Astrocyte (in vitro differentiated cells and primary cell): Measurements from ENCODE around the gene ENPP3. TPM values are rescaled to one million over a fixed set of nuclear protein-coding genes. Genes with fewer than 3 reads are reported as not detected.

Source experiments
- DNase-seq: peaks from one replicate; pipeline ENCODE4 v3.0.0-alpha.2; 2010; ENCODE audit warnings: low read depth
- FAIRE-seq: peaks from 2 replicates; lab custom pipeline; 2011; peaks lifted over from hg19 to GRCh38; lab: Jason Lieb, UNC
- H2AFZ ChIP-seq: 2 replicates; pipeline ENCODE4 v1.6.0; 2012; ENCODE audit warnings: low read depth, low read length, inconsistent platforms
- H3K27ac ChIP-seq: 2 replicates; pipeline ENCODE4 v1.5.1; 2011; ENCODE audit warnings: low read depth, low read length, inconsistent platforms
- H3K27me3 ChIP-seq: 2 replicates; pipeline ENCODE4 v1.6.0; 2011; ENCODE audit warnings: low read length, inconsistent platforms; ENCODE audit not compliant: insufficient read depth
- H3K36me3 ChIP-seq: 2 replicates; pipeline ENCODE4 v1.5.1; 2011; ENCODE audit warnings: low read length, inconsistent platforms; ENCODE audit not compliant: insufficient read depth
- H3K4me1 ChIP-seq: 2 replicates; pipeline ENCODE4 v1.5.1; 2011; ENCODE audit warnings: low read length, inconsistent platforms; ENCODE audit not compliant: insufficient read depth
- H3K4me2 ChIP-seq: 2 replicates; pipeline ENCODE4 v1.6.0; 2012; ENCODE audit warnings: low read length, inconsistent platforms
- H3K4me3 ChIP-seq: 2 replicates; pipeline ENCODE4 v1.5.1; 2011; ENCODE audit warnings: low read depth, mild to moderate bottlenecking, low read length, inconsistent platforms; ENCODE audit not compliant: insufficient read depth
- H3K79me2 ChIP-seq: 2 replicates; pipeline ENCODE4 v1.6.0; 2012; ENCODE audit warnings: mild to moderate bottlenecking, low read length, inconsistent platforms; ENCODE audit not compliant: insufficient read depth
- H3K9ac ChIP-seq: 2 replicates; pipeline ENCODE4 v1.6.0; 2012; ENCODE audit warnings: mild to moderate bottlenecking, low read length, inconsistent platforms
- H3K9me3 ChIP-seq: 2 replicates; pipeline ENCODE4 v1.5.1; 2012; ENCODE audit warnings: low read depth, mild to moderate bottlenecking, low read length, inconsistent platforms; ENCODE audit not compliant: insufficient read depth
- H4K20me1 ChIP-seq: 2 replicates; pipeline ENCODE4 v1.6.0; 2012; ENCODE audit warnings: low read length, inconsistent platforms; ENCODE audit not compliant: insufficient read depth
- H3K27ac Mint-ChIP-seq: one replicate; pipeline ENCODE4 v1.8.0; 2021; ENCODE audit warnings: mild to moderate bottlenecking, mixed read lengths; ENCODE audit not compliant: unreplicated experiment
- H3K27me3 Mint-ChIP-seq: one replicate; pipeline ENCODE4 v1.8.0; 2021; ENCODE audit warnings: low read depth, mixed read lengths; ENCODE audit not compliant: unreplicated experiment
- H3K36me3 Mint-ChIP-seq: one replicate; pipeline ENCODE4 v1.8.0; 2021; ENCODE audit warnings: low read depth, mixed read lengths; ENCODE audit not compliant: unreplicated experiment
- H3K4me1 Mint-ChIP-seq: one replicate; pipeline ENCODE4 v1.8.0; 2021; ENCODE audit warnings: low read depth, mixed read lengths; ENCODE audit not compliant: unreplicated experiment
- H3K4me3 Mint-ChIP-seq: one replicate; pipeline ENCODE4 v1.8.0; 2021; ENCODE audit warnings: mild to moderate bottlenecking, moderate library complexity, mixed read lengths; ENCODE audit not compliant: unreplicated experiment
- H3K9me3 Mint-ChIP-seq: one replicate; pipeline ENCODE4 v1.8.0; 2021; ENCODE audit warnings: mild to moderate bottlenecking, mixed read lengths; ENCODE audit not compliant: unreplicated experiment
- EZH2 ChIP-seq: IDR thresholded peaks from 2 replicates; pipeline ENCODE4 v1.6.1; 2012; ENCODE audit warnings: mild to moderate bottlenecking, low read length, inconsistent platforms; ENCODE audit not compliant: insufficient read depth
- total RNA-seq: library from RNA; stranded (reverse); gene quantifications from 2 replicates; pipeline ENCODE4 v1.2.1, GENCODE V29; 2021
- TF ChIP-seq, protein P1 (sequence below): IDR thresholded peaks from 2 replicates; pipeline ENCODE4 v1.5.1; 2011; ENCODE audit warnings: low read depth, mild to moderate bottlenecking, inconsistent platforms, low read length, moderate library complexity; ENCODE audit not compliant: insufficient read depth

ENPP3 gene
- total RNA-seq, 1 donor from 2014 or later, result not detected

DNA sequence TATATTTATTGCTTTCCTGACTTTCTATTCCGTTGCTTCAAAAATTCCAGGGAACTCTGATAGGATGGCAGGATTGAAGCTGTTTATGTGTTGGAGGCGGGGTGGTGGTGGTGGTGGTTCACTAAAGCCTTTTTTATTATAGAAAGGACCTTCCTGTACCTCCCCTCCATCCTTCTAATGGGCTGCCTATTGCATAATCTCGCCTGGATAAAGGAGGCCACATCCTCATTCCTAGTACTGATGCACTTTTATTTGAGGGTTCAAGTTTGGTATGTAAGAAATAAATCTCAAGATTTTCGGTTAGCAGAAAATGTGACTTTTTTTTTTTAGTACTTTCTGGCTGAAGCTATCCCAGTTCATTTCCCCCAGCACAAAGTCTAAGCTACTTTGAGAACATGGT lies 92.4 kb downstream of the ENPP3 start:
- H3K36me3 ChIP-seq, result no peaks in the 10 kb centered on the region
- H2AFZ ChIP-seq, result no peak overlapping the region
- peaks cover 12% of the 10 kb centered on the region for H3K4me1 ChIP-seq
- no peak overlapping the region for H3K4me3 ChIP-seq
- no peaks in the 10 kb centered on the region for H3K27me3 ChIP-seq
- Mint-ChIP-seq H3K4me1 (peaks cover 4% of the 10 kb centered on the region), H3K4me3 (no peak overlapping the region), H3K27me3 (no peaks in the 10 kb centered on the region), H3K36me3 (no peaks in the 10 kb centered on the region), H3K27ac (no peak overlapping the region), H3K9me3 (no peaks in the 10 kb centered on the region)
- H3K27ac ChIP-seq, result no peak overlapping the region
- TF ChIP-seq, protein P1, sequence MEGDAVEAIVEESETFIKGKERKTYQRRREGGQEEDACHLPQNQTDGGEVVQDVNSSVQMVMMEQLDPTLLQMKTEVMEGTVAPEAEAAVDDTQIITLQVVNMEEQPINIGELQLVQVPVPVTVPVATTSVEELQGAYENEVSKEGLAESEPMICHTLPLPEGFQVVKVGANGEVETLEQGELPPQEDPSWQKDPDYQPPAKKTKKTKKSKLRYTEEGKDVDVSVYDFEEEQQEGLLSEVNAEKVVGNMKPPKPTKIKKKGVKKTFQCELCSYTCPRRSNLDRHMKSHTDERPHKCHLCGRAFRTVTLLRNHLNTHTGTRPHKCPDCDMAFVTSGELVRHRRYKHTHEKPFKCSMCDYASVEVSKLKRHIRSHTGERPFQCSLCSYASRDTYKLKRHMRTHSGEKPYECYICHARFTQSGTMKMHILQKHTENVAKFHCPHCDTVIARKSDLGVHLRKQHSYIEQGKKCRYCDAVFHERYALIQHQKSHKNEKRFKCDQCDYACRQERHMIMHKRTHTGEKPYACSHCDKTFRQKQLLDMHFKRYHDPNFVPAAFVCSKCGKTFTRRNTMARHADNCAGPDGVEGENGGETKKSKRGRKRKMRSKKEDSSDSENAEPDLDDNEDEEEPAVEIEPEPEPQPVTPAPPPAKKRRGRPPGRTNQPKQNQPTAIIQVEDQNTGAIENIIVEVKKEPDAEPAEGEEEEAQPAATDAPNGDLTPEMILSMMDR, result no peak
- TF ChIP-seq EZH2, result no peak
- no peaks in the 10 kb centered on the region for H4K20me1 ChIP-seq
- no peak overlapping the region for H3K4me2 ChIP-seq
- no peaks in the 10 kb centered on the region for H3K79me2 ChIP-seq
- FAIRE-seq (no peak), DNase-seq (peak; percentile 9)
- no peaks in the 10 kb centered on the region for H3K9me3 ChIP-seq
- H3K9ac ChIP-seq, result no peak overlapping the region

DNA sequence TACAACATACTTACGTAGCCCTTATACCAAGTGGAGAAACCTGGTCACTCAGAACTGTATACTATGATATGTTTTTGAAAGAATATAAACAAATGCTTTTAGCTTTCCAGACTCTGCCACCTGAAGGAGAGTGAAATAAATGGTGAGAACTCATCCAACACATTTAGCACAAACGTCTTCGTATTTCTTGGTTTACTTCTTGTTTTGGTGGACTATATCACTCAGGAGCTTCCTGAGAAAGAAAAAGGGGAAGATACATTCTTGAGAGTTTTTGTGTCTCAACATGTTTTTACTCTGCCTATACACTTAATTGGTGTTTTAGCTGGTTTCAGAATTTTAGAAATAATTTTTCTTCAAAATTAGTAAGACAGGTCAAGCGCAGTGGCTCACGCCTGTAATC lies 93.2 kb downstream of the ENPP3 start:
- Histone ChIP-seq H3K27ac (no peak overlapping the region), H3K9me3 (no peaks in the 10 kb centered on the region), H3K9ac (no peak overlapping the region), H4K20me1 (no peaks in the 10 kb centered on the region), H3K4me3 (no peak overlapping the region), H3K4me1 (peaks cover 12% of the 10 kb centered on the region), H3K79me2 (no peaks in the 10 kb centered on the region), H2AFZ (no peak overlapping the region), H3K4me2 (no peak overlapping the region), H3K27me3 (no peaks in the 10 kb centered on the region), H3K36me3 (no peaks in the 10 kb centered on the region)
- no peak overlapping the region for H3K4me3 Mint-ChIP-seq
- peaks cover 4% of the 10 kb centered on the region for H3K4me1 Mint-ChIP-seq
- FAIRE-seq, result no peak
- H3K36me3 Mint-ChIP-seq, result no peaks in the 10 kb centered on the region
- H3K9me3 Mint-ChIP-seq, result no peaks in the 10 kb centered on the region
- no peak for DNase-seq
- H3K27me3 Mint-ChIP-seq, result no peaks in the 10 kb centered on the region
- TF ChIP-seq EZH2, result no peak
- TF ChIP-seq, protein P1, result no peak
- H3K27ac Mint-ChIP-seq, result no peak overlapping the region

DNA sequence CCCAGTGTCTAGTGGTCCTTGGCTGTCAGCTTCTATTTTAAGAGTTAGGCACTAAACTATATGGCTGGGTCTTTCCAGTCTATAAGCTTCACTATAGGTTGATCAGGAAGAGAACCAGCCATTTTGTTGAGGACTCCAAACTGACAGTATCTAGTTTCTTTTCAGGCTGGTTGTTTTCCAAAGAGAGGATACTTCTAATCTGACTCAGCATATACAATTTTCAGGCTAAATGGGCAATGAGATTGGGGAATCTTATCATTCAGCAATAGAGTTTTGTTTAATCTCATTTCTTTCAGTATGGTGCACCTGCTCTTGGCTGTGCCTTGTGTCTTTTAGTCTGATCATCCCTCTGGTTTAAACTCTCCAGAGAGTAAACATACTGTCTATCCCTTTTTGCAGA lies 94.1 kb downstream of the ENPP3 start:
- Mint-ChIP-seq H3K27ac (no peak overlapping the region), H3K4me1 (peaks cover 4% of the 10 kb centered on the region), H3K27me3 (no peaks in the 10 kb centered on the region), H3K9me3 (no peaks in the 10 kb centered on the region), H3K36me3 (no peaks in the 10 kb centered on the region), H3K4me3 (no peak overlapping the region)
- no peaks in the 10 kb centered on the region for H3K36me3 ChIP-seq
- TF ChIP-seq, protein P1, result no peak
- TF ChIP-seq EZH2, result no peak
- DNase-seq, result no peak
- H3K27ac ChIP-seq, result no peak overlapping the region
- H3K79me2 ChIP-seq, result no peaks in the 10 kb centered on the region
- no peak overlapping the region for H3K9ac ChIP-seq
- no peaks in the 10 kb centered on the region for H3K9me3 ChIP-seq
- no peaks in the 10 kb centered on the region for H4K20me1 ChIP-seq
- H3K4me1 ChIP-seq, result peaks cover 12% of the 10 kb centered on the region
- H3K4me3 ChIP-seq, result no peak overlapping the region
- no peak for FAIRE-seq
- H3K4me2 ChIP-seq, result no peak overlapping the region
- H2AFZ ChIP-seq, result no peak overlapping the region
- no peaks in the 10 kb centered on the region for H3K27me3 ChIP-seq
